HEK293 (cell line): Measurements from ENCODE around the gene PTPRG.
"Not testable (repeated sequence)": the region's sequence is repeated elsewhere in the genome, so short reads cannot be mapped to it uniquely, and the experiment has no call there.

Source experiments
- CTCF ChIA-PET: fragments of 350-600 bp; formaldehyde crosslinking; extraction: SDS; loops from one replicate; lab custom pipeline; 2021; ENCODE audit warnings: antibody characterized with exemption; lab: Yijun Ruan, JAX
- POLR2A ChIA-PET: fragments of 300-600 bp; formaldehyde crosslinking; extraction: SDS; loops from one replicate; lab custom pipeline; 2020; ENCODE audit warnings: antibody characterized with exemption, inconsistent platforms; lab: Yijun Ruan, JAX
- H3K27ac ChIP-seq: fragments of 200-500 bp; sonication (Bioruptor generic); 2 replicates; pipeline ENCODE4 v1.5.1; 2014; ENCODE audit warnings: low read depth, low read length, control low read depth, inconsistent platforms; ENCODE audit errors: extremely low read depth
- H3K36me3 ChIP-seq, 2 experiments: fragments of 200-500 bp in 1 of 2; sonication (Bioruptor generic) in 1 of 2; 1 replicate in 1 of 2; 2 replicates in 1 of 2; pipeline ENCODE4 v1.5.1; 2014 to 2017; ENCODE audit warnings: inconsistent platforms in 2 of 2, low read length in 2 of 2; ENCODE audit not compliant: control insufficient read depth in 2 of 2, insufficient read depth in 1 of 2
- H3K4me1 ChIP-seq: fragments of 200-500 bp; sonication (Bioruptor generic); 2 replicates; pipeline ENCODE4 v1.5.1; 2014; ENCODE audit warnings: mild to moderate bottlenecking, low read length, inconsistent platforms; ENCODE audit not compliant: control insufficient read depth, insufficient read depth
- H3K4me3 ChIP-seq: 2 replicates; pipeline ENCODE4 v1.5.1; 2011; ENCODE audit warnings: low read depth, mild to moderate bottlenecking, control low read depth, low read length, moderate library complexity
- H3K9me3 ChIP-seq: fragments of 200-500 bp; sonication (Bioruptor generic); 2 replicates; pipeline ENCODE4 v1.5.1; 2014; ENCODE audit warnings: low read depth, low read length, inconsistent platforms; ENCODE audit not compliant: control insufficient read depth, insufficient read depth
- GLI4 ChIP-seq: fragments of 450-650 bp; formaldehyde crosslinking; IDR thresholded peaks from 2 replicates; pipeline ENCODE4 v1.5.1; 2016; ENCODE audit warnings: missing biosample characterization, missing genetic modification characterization
- HOXA7 ChIP-seq: sonication (generic); formaldehyde crosslinking; IDR thresholded peaks from 2 replicates; pipeline ENCODE4 v1.8.1; 2022; ENCODE audit warnings: missing genetic modification reagents, borderline replicate concordance
- HOXC10 ChIP-seq: sonication (generic); formaldehyde crosslinking; IDR thresholded peaks from 2 replicates; pipeline ENCODE4 v1.8.1; 2023; ENCODE audit warnings: mild to moderate bottlenecking, missing genetic modification reagents
- KLF1 ChIP-seq: fragments of 450-650 bp; formaldehyde crosslinking; IDR thresholded peaks from 2 replicates; pipeline ENCODE4 v1.5.1; 2016; ENCODE audit warnings: missing biosample characterization, missing genetic modification characterization
- KLF8 ChIP-seq: fragments of 450-650 bp; formaldehyde crosslinking; IDR thresholded peaks from 2 replicates; pipeline ENCODE4 v1.5.1; 2016; ENCODE audit warnings: missing biosample characterization, missing genetic modification characterization
- TCF7L2 ChIP-seq: IDR thresholded peaks from 2 replicates; pipeline ENCODE4 v1.6.1; 2011; ENCODE audit warnings: low read depth, mild to moderate bottlenecking, inconsistent platforms, low read length, moderate library complexity, borderline replicate concordance
- ZBTB7A ChIP-seq: fragments of 450-650 bp; formaldehyde crosslinking; IDR thresholded peaks from 2 replicates; pipeline ENCODE4 v1.5.1; 2016; ENCODE audit warnings: low read depth, missing biosample characterization, missing genetic modification characterization
- ZFP69B ChIP-seq: fragments of 450-650 bp; formaldehyde crosslinking; IDR thresholded peaks from 2 replicates; pipeline ENCODE4 v1.5.1; 2016; ENCODE audit warnings: missing biosample characterization, missing genetic modification characterization
- ZNF146 ChIP-seq: fragments of 450-650 bp; formaldehyde crosslinking; IDR thresholded peaks from 2 replicates; pipeline ENCODE4 v1.5.1; 2016; ENCODE audit warnings: missing biosample characterization, missing genetic modification characterization
- ZNF174 ChIP-seq: fragments of 450-650 bp; formaldehyde crosslinking; IDR thresholded peaks from 2 replicates; pipeline ENCODE4 v1.5.0; 2017; ENCODE audit warnings: missing biosample characterization, mild to moderate bottlenecking, missing genetic modification characterization
- ZNF223 ChIP-seq: fragments of 450-650 bp; formaldehyde crosslinking; IDR thresholded peaks from 2 replicates; pipeline ENCODE4 v1.5.1; 2016; ENCODE audit warnings: missing biosample characterization, missing genetic modification characterization
- ZNF311 ChIP-seq: fragments of 450-650 bp; formaldehyde crosslinking; IDR thresholded peaks from 2 replicates; pipeline ENCODE4 v1.5.1; 2017; ENCODE audit warnings: missing biosample characterization, missing genetic modification characterization, borderline replicate concordance
- ZNF350 ChIP-seq: fragments of 450-650 bp; formaldehyde crosslinking; IDR thresholded peaks from 2 replicates; pipeline ENCODE4 v1.5.0; 2017; ENCODE audit warnings: missing biosample characterization, mild to moderate bottlenecking, missing genetic modification characterization
- ZNF366 ChIP-seq: fragments of 450-650 bp; formaldehyde crosslinking; conservative IDR thresholded peaks from 2 replicates; pipeline ENCODE4 v1.5.1; 2016; ENCODE audit warnings: missing biosample characterization, missing genetic modification characterization
- ZNF416 ChIP-seq: fragments of 450-650 bp; formaldehyde crosslinking; IDR thresholded peaks from 2 replicates; pipeline ENCODE4 v1.5.1; 2016; ENCODE audit warnings: missing biosample characterization, missing genetic modification characterization
- ZNF530 ChIP-seq: fragments of 450-650 bp; formaldehyde crosslinking; IDR thresholded peaks from 2 replicates; pipeline ENCODE4 v1.5.1; 2016; ENCODE audit warnings: low read depth, missing biosample characterization, missing genetic modification characterization
- ZNF558 ChIP-seq: fragments of 450-650 bp; formaldehyde crosslinking; IDR thresholded peaks from 2 replicates; pipeline ENCODE4 v1.5.1; 2016; ENCODE audit warnings: missing biosample characterization, missing genetic modification characterization
- ZNF677 ChIP-seq: fragments of 450-650 bp; IDR thresholded peaks from 2 replicates; pipeline ENCODE4 v1.5.0; 2018; ENCODE audit warnings: missing biosample characterization, mild to moderate bottlenecking, missing genetic modification characterization, moderate library complexity
- TF ChIP-seq, protein P1 (sequence below): fragments of 450-650 bp; formaldehyde crosslinking; IDR thresholded peaks from 2 replicates; pipeline ENCODE4 v1.5.1; 2016; ENCODE audit warnings: missing biosample characterization, missing genetic modification characterization
- TF ChIP-seq, protein P2 (sequence below): fragments of 450-650 bp; IDR thresholded peaks from 2 replicates; pipeline ENCODE4 v1.5.1; 2018; ENCODE audit warnings: missing biosample characterization, mild to moderate bottlenecking, missing genetic modification characterization
- TF ChIP-seq, protein P3 (sequence below): fragments of 450-650 bp; IDR thresholded peaks from 2 replicates; pipeline ENCODE4 v1.5.1; 2018; ENCODE audit warnings: missing biosample characterization, missing genetic modification characterization

PTPRG gene

GRCh38 chr3:61698278-61699072, 137.1 kb downstream of the PTPRG start:
- H3K4me3 ChIP-seq, H3K9me3 ChIP-seq, H3K27ac ChIP-seq, POLR2A ChIA-PET, CTCF ChIA-PET, H3K4me1 ChIP-seq, H3K36me3 ChIP-seq: not testable (repeated sequence)
- peak; percentile 95 for TF ChIP-seq ZNF146 (tag by site-specific recombination)
- peak; percentile 26; the same call in 1 of the 2 replicates for TF ChIP-seq KLF1 (tag by site-specific recombination)
- TF ChIP-seq, protein P1, sequence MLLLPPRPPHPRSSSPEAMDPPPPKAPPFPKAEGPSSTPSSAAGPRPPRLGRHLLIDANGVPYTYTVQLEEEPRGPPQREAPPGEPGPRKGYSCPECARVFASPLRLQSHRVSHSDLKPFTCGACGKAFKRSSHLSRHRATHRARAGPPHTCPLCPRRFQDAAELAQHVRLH (tag by site-specific recombination), result 0 out of 2 replicates have a peak, but pooled peaks have one; percentile 60

GRCh38 chr3:61699622-61700021, 138.3 kb downstream of the PTPRG start:
- no peaks in the 10 kb centered on the region for H3K4me1 ChIP-seq
- no peak overlapping the region for H3K27ac ChIP-seq
- H3K4me3 ChIP-seq, result no peak overlapping the region
- ChIA-PET POLR2A (no interaction called here), CTCF (no interaction called here)
- TF ChIP-seq ZNF558 (tag by site-specific recombination), result no peak
- TF ChIP-seq TCF7L2, result no peak
- TF ChIP-seq ZBTB7A (tag by site-specific recombination), result no peak
- TF ChIP-seq KLF1 (tag by site-specific recombination), result no peak
- TF ChIP-seq ZNF174 (tag by site-specific recombination), result no peak
- no peak for TF ChIP-seq GLI4 (tag by site-specific recombination)
- no peak for TF ChIP-seq ZNF366 (tag by site-specific recombination)
- no peak for TF ChIP-seq ZNF530
- no peak for TF ChIP-seq ZNF677 (tag by site-specific recombination)
- TF ChIP-seq, protein P2, sequence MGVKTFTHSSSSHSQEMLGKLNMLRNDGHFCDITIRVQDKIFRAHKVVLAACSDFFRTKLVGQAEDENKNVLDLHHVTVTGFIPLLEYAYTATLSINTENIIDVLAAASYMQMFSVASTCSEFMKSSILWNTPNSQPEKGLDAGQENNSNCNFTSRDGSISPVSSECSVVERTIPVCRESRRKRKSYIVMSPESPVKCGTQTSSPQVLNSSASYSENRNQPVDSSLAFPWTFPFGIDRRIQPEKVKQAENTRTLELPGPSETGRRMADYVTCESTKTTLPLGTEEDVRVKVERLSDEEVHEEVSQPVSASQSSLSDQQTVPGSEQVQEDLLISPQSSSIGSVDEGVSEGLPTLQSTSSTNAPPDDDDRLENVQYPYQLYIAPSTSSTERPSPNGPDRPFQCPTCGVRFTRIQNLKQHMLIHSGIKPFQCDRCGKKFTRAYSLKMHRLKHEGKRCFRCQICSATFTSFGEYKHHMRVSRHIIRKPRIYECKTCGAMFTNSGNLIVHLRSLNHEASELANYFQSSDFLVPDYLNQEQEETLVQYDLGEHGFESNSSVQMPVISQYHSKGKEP, result no peak
- TF ChIP-seq, protein P3, sequence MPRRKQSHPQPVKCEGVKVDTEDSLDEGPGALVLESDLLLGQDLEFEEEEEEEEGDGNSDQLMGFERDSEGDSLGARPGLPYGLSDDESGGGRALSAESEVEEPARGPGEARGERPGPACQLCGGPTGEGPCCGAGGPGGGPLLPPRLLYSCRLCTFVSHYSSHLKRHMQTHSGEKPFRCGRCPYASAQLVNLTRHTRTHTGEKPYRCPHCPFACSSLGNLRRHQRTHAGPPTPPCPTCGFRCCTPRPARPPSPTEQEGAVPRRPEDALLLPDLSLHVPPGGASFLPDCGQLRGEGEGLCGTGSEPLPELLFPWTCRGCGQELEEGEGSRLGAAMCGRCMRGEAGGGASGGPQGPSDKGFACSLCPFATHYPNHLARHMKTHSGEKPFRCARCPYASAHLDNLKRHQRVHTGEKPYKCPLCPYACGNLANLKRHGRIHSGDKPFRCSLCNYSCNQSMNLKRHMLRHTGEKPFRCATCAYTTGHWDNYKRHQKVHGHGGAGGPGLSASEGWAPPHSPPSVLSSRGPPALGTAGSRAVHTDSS (tag by site-specific recombination), result no peak
- TF ChIP-seq ZNF350 (tag by site-specific recombination), result no peak
- no peak for TF ChIP-seq KLF8 (tag by site-specific recombination)
- no peak for TF ChIP-seq HOXA7
- no peak for TF ChIP-seq ZNF223 (tag by site-specific recombination)
- TF ChIP-seq ZNF416 (tag by site-specific recombination), result no peak
- no peak for TF ChIP-seq HOXC10 (CRISPR knock-in tag)
- TF ChIP-seq ZNF311 (tag by site-specific recombination), result no peak
- TF ChIP-seq ZFP69B, result no peak
- H3K9me3 ChIP-seq, result no peaks in the 10 kb centered on the region
- no peaks in the 10 kb centered on the region for H3K36me3 ChIP-seq
